ENCODE data around the gene LYST. TPM values are rescaled to one million over a fixed set of nuclear protein-coding genes. Genes with fewer than 3 reads are reported as not detected.
A peak's percentile ranks its signal among the peaks of the same experiment; 100 is the strongest.
"Not testable (repeated sequence)": the region's sequence is repeated elsewhere in the genome, so short reads cannot be mapped to it uniquely, and the experiment has no call there.

The LYST gene, protein sequence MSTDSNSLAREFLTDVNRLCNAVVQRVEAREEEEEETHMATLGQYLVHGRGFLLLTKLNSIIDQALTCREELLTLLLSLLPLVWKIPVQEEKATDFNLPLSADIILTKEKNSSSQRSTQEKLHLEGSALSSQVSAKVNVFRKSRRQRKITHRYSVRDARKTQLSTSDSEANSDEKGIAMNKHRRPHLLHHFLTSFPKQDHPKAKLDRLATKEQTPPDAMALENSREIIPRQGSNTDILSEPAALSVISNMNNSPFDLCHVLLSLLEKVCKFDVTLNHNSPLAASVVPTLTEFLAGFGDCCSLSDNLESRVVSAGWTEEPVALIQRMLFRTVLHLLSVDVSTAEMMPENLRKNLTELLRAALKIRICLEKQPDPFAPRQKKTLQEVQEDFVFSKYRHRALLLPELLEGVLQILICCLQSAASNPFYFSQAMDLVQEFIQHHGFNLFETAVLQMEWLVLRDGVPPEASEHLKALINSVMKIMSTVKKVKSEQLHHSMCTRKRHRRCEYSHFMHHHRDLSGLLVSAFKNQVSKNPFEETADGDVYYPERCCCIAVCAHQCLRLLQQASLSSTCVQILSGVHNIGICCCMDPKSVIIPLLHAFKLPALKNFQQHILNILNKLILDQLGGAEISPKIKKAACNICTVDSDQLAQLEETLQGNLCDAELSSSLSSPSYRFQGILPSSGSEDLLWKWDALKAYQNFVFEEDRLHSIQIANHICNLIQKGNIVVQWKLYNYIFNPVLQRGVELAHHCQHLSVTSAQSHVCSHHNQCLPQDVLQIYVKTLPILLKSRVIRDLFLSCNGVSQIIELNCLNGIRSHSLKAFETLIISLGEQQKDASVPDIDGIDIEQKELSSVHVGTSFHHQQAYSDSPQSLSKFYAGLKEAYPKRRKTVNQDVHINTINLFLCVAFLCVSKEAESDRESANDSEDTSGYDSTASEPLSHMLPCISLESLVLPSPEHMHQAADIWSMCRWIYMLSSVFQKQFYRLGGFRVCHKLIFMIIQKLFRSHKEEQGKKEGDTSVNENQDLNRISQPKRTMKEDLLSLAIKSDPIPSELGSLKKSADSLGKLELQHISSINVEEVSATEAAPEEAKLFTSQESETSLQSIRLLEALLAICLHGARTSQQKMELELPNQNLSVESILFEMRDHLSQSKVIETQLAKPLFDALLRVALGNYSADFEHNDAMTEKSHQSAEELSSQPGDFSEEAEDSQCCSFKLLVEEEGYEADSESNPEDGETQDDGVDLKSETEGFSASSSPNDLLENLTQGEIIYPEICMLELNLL (N-terminal part only)
- total RNA-seq (2014; rRNA removed; shearing (Covaris generic)) = 0.57 and 1.0 TPM in 2 replicates

DNA sequence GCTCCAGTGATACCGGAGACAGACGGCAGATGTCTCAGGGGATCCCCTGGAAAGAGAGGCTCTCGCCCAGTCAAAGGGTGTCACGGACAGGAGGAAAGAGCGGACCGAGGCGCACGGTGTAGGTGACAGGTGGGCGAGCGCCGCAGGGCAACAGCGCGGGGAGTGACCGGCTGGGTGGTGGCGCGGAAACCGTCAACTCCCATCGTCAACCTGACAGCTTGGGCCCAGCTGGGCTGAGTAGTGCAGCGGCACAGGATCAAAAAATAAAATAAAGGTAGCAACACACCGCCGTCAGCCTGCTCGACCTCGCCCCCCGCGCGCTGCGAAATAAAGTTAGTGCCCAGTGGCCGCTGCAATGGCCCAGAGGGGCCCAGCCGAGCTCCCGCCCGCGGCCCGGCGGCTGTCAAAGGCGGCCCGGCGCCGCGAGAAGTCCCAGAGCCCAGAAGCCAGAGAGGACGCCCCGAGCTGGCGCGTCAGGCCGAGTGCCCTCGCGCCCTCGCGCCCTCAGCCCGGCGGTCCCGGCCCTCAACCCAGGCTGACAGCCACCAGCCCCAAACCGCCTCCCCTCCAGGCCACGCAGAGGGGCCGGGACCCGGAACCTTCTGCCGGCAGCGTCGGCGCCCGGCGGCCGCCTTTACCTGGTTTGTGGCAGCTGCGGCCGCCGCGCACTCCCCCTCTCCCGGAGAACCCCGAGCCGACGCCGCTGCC, at the start of gene LYST:
LYST (minus strand) TSS at position 702 of the 708 bp plus-strand sequence. CDS start 36,489 bp downstream, outside the sequence.
- DNase-seq (ENCODE audit: low spot score) = peak; percentile 75

DNA sequence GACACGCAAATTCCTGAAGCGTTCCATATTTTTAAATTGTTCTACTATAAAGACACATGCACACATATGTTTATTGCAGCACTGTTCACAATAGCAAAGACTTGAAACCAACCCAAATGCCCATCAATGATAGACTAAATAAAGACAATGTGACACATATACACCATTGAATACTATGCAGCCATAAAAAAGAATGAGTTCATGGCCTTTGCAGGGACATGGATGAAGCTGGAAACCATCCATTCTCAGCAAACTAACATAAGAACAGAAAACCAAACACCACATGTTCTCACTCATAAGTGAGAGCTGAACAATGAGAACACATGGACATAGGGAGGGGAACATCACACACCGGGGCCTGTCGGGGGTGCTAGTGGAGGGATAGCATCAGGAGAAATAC, 48.8 kb upstream of the LYST start:
- not testable (repeated sequence) for DNase-seq (ENCODE audit: low spot score)

DNA sequence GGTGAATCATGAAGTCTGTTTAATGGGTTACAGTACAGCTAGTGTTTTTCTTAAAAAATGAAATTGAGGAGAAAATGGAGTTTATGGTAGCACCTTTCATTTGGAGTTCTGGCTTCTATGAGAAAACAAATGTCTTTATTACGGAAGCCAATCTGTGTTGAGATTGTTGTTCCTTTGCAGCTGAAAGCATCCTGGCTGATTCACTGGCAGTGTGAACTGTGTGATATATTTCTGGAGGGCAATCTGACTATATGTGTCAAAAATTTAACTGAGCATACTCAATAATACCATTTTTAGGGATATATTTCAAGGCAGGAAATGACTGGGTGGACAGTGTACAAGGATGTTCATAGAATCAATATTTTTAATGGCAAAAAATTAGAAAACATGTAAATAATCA, 46.6 kb upstream of the LYST start:
- DNase-seq (ENCODE audit: low spot score) = no peak

DNA sequence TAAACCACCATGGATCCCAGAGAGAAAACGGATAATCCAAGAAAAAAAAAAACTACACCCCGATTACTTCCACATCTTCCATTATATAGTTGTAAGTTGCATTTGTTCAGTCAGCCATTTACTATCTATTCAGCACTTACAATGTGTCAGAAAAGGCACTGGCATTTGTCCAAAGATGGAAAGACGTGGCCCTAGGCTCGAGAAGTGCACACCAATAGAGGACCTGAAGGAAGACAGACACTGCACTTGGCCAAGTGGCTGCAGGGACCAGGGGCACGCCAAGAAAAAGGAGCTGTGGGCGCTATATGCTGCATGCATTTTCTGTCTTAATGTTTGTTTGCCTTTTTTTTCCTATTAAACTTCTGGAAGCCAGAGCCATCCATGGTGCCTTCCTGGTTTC, 45.2 kb upstream of the LYST start:
- no peak for DNase-seq (ENCODE audit: low spot score)

DNA sequence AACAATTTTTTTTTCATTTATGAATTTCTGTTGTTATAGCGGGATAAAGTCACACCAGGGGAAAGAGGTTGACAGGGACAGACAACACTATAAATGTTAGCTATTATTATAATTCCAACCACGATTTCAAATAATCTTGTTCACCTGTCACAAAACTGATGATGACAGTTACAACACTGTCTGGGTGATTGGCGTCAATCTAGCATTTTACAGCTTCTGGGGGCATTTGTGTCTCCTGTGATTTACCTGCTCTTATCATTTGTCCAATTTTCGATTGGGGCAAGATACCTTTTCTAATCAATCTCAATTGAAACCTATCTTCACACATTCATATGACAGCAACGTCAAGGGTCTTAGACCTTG, 44.6 kb upstream of the LYST start:
- DNase-seq (ENCODE audit: low spot score) = no peak

DNA sequence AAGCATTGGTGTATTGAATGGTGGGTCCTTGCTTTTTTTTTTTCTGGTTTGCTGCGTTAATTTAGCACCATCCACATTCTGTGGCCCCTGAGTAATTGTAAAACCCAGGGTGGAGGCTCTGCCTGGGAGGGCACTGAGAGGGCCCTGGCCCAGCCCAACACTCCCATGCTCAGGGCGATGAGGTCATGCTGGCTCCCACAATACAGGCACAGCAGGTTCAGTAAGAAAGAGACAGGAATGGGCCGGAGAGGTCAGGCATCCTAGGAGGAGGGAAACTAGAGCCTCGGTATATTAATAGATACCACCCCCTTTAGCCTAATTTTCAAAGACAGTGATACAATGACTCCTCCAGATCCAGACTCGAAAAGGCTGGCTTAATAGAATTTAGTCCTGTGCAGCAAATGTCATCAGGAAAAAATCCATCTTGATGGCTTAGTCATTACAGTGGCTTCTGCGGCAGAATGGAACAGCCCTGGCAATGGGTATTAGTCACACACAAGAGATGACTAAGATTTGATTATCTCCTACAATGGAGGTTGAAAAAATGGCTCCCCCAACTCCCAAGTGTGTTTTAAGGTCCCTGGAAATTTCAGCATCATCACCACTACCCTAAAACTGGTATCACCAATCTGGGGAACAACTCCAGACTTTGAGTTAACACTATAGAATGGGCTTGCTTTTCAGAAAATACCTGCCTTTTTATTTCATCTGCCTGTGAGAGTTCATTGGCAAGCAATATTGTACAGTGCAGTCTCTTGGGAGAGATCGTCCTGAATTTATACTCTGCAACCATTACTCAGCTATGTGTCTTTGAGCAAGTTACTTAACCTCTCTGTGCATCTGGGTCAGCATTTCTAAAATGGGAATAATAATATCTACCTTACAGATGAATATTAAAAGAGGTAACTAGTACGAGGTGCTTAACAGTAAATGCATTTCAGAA, 43.9 kb upstream of the LYST start:
- peak; percentile 80 for DNase-seq (ENCODE audit: low spot score)

DNA sequence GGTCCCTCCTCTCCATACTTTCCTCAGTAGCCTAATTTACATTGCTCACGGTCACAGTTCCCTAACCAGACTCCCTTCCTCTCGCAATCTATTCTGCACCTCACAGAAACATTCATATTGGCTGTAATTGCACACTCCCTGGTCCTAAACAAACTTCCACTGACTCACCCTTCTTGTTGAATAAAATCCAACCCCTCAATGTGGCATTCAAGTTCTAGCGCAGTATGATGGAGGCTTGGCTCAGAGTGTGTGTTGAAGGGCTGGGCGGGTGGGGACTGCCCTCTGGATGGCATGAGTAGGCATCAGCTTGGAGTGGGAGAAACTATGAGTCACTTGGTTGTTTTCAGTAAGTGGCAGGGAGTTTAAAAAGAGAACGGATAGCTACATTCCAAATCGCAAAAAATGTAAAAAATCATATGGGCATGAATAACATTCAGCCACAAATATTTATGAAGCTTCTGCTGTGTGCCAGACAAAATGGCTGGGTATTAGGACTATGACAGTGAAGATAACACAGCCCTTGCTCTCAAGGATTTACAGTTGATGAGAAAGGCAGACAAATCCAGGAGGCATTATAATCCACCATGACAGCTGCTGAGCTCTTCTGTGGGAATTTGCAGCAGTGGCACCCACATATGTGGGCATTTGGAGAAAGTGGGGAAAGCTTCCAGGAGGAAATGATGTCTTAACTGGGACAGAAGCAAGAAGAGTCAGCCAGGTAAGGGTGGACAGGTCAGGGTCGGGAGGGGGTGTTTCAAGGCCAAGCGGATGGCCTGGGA, 42.2 kb upstream of the LYST start:
- peak; percentile 47 for DNase-seq (ENCODE audit: low spot score)

DNA sequence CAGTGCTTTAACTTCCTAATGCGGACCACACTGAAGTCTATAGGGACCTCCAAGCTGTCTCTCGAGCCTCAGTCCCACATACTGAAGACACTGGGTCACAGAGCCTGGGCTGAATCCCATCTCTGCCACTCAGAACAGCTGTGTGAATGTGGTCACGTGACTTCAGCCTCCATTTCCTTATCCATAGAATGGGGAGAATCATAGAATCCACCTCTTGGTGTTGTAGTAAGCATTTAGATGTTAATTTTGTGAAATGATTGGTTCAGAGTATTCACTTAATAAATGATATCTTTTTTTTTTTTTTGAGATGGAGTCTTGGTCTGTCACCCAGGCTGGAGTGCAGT, 41.2 kb upstream of the LYST start:
- DNase-seq (ENCODE audit: low spot score) = no peak

DNA sequence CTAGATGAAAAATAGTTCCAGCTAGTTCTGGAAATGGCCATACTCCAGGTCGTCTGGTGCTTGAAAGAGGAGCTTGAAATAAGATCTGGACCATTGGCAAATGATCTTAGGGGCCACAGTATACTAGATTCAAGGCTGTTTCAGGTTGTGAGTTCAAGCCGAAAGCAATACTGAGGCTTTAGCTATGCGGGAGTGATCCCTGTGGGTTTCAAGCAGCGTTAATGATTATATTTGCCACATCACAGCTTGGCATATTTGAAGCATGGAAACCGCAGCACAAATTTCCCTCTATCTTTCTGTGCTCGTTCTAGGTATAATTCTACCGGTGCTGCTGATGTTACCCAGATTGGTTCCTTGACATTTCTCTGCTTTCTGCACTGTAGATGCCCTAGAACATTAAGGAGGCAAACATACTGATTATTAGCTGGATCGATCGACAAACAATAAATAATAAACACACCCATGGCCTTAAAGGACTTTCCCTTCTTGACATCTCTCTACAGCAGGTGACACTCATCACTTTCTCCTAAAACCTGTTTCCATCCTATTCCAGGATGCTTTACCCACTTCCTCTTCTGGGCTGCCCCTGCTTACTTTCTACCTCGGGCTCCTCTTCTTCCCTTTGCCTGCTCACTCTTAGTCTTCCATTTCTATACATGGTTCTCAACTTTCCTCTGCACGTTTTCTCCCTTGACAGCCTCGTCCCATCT, 40.6 kb upstream of the LYST start:
- DNase-seq (ENCODE audit: low spot score) = no peak

DNA sequence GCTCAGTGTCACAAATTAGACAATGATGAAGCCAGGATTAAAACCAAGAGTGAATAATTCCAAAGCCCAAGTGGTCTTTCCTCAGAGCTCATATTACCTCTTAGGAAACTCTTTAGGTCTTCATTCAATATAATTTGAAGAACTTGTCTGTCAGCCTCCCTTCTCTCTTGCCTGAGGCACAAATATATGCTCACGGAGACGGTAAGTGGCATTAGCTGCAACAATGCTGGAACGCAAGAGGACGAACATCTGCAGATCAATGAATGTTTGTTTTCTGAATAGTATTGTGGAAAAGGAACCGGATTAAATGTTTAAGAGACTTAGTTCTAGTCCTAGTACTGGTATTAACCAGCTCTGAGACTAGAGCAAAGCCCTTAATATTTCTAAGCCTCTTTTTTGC, 39.7 kb upstream of the LYST start:
- no peak for DNase-seq (ENCODE audit: low spot score)

DNA sequence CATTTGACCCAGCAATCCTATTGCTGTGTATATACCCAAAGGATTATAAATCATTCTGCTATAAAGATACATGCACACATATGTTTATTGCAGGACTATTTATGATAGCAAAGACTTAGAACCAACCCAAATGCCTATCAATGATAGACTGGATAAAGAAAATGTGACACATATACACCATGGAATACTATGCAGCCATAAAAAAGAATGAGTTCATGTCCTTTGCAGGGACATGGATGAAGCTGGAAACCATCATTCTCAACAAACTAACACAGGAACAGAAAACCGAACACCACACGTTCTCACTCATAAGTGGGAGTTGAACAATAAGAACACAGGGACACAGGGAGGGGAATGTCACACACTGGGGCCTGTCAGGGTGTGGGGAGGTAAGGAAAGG, 37.1 kb upstream of the LYST start:
- DNase-seq (ENCODE audit: low spot score) = not testable (repeated sequence)

DNA sequence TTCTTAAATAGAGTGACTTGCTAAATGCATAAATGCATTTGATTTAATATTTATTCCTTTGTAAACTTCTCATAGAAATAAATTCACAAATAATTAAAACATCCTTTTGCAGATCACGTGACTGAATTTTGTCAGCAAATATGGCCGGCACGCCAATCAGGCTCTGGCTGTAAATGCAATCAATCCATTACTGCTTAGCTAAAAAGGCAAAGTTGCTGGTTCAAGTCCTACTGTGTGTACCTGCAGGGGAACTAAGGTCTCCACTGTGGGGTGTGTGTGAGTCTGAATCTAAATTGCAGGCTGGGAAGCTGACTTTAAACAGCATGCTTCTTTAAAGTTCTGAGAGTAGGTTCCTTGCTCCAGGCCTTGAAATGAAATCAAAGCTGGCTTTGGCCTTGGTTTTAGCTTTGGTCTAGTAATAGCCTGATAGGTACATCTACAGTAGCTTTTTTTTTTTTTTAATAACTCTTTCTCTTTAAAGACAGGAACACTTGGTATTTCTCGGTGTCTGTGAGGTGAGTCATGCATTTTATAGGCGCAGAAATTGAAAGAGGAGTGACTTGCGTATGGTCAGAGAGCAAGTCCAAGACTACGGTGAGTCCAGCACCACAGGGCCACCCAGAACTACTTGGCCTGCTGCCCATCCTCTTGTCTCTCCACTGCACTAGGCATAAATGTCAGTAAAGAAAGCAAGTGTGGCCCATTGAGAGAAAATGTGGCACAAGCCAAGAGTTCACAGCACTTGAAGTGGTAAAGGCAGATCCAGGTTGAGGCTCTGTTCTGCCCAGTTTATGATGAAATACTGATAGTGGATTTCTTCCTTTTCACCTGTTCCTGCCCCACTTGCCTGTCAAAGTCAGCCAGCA, 36.2 kb upstream of the LYST start:
- peak; percentile 90 for DNase-seq (ENCODE audit: low spot score)

DNA sequence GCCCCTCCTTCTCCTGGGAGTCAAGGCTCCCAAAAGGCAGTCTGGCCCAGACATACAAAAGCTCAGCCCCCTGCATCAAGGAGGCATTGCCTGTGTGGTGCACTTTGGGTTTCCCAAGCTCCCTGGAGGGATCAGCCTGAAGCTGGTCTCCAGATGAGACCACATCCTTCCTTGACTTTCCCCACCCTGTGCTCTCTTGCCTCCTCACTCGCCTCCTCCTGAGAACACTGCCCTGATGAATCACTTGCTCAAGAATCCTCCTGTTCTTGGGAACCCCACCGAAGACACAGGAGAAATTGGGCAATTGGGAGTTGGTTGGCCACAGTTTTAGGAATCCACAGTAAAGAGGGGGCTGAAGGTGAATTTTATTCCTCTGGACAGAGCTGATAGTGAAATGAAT, 34.8 kb upstream of the LYST start:
- no peak for DNase-seq (ENCODE audit: low spot score)

DNA sequence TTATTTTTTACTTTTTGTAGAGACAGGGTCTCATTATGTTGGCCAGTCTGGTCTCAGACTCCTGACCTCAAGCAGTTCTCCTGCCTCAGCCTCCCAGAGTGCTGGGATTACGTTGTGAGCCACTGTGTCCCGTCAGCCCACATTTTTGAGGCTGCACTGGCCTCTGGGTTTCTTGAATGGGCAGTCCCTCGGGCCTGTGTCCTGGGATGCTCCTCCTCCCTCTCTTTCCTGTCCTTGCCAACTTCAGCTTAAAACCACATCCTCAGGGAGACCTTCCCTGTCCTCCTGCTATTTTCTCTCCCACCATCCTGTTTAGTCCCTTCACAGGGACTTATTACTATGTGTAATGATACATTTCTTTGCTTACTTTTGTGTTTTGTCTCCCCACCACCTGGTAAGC, 31.4 kb upstream of the LYST start:
- DNase-seq (ENCODE audit: low spot score) = no peak

DNA sequence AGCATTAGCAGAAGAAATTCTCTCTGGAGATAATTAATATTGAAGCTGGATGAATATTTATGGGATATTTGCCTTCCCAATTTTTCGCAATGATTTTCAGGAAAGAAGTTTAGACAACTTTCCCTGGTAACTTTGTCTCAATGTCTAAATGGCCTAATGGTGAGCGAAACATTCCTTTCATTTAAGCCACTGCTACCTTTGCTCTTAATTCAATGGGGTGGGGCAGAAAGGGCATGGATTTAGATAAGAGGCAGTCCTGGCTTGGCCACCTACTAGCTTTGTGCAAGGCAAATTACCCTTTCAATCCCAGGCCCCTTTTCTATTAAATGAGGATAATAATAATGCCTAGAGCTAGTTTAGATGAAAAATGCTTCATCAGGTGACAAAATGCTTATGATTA, 27.1 kb upstream of the LYST start:
- DNase-seq (ENCODE audit: low spot score) = peak; percentile 23

DNA sequence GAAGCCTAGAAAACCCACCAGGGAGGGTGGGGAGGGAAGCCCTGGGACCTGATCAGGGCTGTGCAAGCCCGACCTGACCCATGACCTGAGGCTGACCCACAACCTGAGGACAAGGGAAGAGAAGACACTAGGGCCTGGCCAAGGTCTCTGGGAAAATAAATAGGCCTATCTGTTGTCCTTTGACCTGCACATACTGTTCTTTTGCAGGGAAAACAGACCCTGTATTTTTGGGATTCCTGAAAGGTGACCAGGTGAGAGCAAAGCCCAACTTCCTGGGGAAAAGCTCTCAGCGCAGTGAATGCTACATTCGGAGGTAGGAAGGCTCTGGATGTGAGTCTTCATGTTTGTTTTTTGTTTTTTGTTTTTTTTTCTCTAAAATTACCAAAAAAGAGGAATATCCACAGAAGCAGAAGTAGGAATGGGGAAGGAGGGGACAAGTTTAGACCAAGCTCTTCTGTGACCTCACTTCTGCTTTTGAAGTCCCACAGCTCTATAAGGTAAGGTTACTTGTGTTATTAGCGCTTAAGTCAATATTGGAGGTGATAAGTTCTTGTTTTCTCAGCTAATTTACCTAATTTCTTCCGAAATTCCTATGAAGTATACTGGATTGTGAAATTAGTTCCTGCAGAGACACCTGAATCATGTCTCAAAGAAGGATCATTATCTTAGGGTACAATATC, 26.2 kb upstream of the LYST start:
- DNase-seq (ENCODE audit: low spot score) = no peak

DNA sequence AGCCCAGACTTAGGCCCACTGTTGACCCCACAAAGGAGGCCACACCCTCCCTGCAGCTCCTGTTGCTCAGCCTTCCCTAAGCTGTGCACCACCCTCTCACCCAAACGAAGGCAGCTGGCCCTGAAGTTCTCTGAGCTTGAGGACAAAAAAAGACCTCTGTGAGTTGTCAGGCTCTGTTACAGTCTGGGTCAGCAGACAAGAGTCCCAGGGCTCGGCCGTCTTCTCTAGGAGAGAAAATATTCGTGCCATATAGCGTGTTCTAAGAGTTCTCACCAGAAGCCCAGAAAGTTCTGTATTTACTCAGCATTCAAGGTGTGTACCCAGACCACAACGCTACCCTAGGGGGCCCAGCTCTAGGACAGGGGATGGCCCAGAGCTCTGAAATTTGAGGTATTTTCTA, 25.5 kb upstream of the LYST start:
- no peak for DNase-seq (ENCODE audit: low spot score)

Measured in HT-29 (cell line).